ENCODE results near the gene CAMTA1.
"Not testable (repeated sequence)": the region's sequence is repeated elsewhere in the genome, so short reads cannot be mapped to it uniquely, and the experiment has no call there.

Gene CAMTA1

DNA sequence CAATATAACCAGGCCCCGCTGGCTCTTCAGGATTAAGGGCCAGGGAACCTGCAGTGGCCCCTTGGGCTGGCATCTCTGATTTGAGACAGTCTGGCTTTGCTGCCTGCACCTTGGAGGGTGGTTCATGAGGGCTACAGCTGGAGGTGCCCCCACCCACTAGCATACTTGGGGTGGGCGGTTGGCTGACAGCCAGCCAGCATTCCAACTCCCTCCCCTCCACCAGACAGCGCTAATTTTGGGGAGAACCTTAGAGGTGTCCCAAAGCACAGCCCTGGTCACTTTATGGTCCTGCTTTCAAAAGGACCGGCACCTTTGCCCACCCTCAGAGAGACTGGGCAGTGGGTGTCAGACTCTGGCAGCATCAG lies 805.2 kb downstream of the CAMTA1 start:
- DNase-seq (ENCODE audit: low read depth): no peak

DNA sequence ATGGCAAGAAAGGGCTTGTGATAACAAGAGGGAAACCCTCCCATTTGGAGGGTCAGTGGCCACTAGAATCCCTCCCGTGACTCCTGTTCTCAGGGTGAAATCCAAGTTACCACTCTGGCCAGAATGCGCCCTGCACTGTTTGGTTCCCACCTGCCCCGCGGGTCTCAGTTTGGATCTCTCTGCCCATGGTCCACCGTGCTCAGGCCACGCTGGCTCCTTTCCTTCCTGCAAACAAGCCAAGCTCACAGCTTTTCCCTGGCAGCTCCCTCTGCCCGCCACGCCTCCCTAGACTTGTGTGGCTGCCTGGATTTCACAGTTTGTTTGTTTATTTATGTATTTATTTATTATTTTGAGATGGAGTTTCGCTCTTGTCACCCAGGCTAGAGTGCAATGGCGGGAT lies 806.3 kb downstream of the CAMTA1 start:
- DNase-seq (ENCODE audit: low read depth): no peak

DNA sequence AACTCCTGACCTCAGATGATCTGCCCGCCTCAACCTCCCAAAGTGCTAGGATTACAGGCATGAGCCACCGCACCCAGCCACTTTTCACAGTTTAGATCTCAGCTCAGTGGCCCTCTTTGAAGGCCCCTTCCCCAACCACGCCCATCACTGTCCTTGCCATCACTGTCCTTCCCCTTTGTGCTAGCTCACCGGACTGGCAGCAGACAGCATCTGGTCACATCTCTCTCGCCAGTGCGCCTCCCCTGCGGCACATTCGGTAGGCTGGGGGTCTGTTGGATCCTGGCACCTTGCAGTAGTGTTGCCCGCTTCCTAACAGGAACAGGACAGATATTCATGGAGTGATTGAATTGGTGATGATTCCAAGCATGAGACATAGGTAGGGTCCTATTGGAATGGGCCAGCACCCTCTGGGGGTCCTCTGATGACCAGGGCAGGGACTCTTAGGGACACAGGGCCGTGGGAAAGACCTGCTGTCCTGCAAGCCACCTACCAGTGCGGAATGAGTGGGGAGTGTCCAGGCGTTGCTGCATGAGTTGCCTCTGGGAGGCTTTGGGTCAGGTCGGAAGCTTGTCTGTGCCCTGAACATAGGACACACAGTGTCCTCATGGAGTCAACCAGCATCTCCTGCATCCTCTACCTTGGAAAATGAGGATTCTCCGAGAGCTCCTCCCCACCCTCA lies 807.0 kb downstream of the CAMTA1 start:
- DNase-seq (ENCODE audit: low read depth): no peak

DNA sequence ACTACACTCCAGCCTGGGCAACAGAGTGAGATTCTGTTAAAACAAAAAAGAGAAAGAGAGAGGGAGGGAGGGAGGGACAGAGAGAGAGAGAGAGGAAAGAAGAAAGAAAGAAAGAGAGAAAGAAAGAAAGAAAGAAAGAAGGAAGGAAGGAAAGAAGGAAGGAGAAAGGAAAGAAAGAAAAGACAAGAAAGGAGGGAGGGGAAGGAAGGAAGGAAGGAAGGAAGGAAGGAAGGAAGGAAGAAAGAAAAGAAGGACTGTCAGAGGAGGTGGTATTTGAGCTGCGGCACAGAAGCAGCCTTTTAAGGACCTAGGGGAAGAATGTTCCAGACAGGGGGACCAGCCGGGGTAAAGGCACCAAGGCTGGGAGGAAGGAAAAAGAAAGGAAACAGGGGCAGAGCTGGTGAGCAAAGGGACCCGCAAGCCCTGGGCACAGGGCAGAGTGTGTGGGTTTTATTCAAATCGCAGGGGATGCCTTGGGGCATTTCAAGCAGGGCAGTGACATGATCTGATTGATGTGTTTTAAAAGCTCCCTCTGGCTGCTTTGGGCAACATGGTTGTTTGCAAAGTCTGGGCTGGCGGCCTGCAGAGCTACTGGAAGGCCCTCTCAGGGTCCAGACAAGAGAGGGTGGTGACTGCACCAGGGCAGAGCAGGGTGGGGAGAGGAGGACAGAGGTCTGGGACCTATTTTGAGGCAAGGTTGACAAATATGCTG lies 808.9 kb downstream of the CAMTA1 start:
- no peak for DNase-seq (ENCODE audit: low read depth)

DNA sequence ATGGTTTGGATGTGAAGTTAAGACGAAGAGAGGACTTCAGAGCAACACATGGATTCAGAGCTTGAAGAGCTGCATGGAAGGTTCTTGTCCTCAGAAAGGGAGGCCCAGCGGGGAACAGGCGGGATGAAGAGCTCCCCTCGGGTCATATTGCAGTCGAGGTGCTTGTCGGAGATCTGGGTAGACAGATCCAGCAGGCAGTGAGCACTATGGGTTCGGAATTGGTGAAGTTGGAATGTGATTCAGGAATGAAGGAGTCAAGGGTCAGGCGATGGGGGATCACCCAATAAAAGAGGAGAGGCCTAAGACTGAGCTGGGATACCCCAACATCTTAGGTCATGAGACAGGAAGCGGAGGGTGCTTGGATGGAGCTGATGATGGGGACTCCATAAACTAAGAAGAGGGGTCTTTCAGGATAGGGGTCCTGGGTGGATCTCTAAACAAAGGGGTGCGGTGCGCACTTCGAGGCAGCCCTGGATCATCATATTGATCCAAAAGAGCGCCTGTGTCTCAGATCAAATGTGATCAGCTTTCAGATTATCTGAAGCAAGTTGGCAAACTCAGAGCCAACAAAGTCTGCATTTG lies 809.6 kb downstream of the CAMTA1 start:
- no peak for DNase-seq (ENCODE audit: low read depth)

DNA sequence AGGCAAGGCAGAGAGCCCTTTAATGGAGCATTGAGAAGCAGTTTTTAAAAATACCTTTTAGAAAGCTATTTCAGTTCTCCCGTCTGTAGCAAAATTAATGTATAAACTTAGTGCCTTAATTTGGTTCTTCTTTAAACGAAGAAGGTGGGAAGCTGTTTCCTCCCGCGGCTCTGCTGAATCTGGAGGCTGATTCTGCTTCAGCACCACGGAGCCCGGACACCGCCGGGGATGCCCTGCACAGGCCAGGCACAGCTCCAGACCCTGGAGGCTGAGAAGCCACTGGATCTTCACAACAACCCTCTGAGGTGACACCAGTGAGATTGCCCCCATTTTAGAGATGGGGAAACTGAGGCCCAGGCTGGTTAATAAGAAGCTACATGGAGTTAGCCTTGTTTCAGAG lies 810.1 kb downstream of the CAMTA1 start:
- DNase-seq (ENCODE audit: low read depth): no peak

DNA sequence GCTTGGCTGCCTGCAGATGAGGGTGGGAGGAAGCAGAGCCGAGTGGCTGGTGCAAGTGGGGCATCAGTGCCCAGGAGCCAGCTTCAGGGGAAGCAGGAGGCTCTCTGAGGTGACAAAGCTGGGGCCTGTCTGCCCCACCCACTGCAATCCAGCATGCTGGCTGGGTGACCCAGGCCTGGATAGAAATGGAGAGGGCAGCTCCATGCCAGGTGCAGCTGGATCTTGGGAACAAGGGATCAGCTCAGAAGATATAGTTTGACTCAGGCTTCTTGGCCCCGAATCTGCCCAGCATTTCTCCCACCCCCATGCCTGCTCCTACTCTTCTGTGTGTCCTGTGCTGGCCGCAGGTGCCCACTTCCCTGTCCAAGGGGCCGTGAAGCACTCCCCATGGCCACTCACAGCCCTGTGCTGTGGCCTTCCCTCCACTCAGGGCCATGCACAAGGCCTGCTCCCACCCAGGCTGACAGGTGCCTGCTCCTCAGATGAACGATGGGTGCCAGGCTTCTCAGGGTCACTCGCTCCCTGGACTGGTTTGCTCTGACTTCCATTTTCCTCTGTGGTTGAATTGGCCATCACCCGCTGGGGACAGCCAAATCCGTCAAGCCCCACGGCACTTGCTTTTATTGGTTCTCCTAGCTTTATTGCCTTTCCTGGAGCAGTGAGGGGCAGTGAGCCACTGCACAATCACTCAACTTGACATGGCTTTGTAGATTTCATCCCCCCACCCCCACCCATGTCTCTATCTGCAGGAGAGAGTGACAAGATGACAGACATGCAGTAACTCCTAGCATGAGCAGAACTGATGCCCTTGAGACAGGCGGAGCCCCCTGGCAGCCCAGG lies 811.1 kb downstream of the CAMTA1 start:
- no peak for DNase-seq (ENCODE audit: low read depth)

DNA sequence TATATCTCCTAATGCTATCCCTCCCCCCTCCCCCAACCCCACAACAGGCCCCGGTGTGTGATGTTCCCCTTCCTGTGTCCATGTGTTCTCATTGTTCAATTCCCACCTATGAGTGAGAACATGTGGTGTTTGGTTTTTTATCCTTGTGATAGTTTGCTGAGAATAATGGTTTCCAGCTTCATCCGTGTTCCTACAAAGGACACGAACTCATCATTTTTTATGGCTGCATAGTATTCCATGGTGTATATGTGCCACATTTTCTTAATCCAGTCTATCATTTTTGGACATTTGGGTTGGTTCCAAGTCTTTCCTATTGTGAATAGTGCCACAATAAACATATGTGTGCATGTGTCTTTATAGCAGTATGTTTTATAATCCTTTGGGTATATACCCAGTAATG lies 812.8 kb downstream of the CAMTA1 start:
- DNase-seq (ENCODE audit: low read depth): not testable (repeated sequence)

DNA sequence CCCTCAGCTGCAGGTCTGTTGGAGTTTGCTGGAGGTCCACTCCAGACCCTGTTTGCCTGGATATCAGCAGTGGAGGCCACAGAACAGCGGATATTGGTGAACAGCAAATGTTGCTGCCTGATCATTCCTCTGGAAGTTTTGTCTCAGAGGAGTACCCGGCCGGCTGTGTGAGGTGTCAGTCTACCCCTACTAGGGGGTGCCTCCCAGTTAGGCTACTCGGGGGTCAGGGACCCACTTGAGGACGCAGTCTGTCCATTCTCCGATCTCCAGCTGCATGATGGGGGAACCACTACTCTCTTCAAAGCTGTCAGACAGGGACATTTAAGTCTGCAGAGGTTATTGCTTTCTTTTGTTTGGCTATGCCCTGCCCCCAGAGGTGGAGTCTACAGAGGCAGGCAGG lies 819.7 kb downstream of the CAMTA1 start:
- not testable (repeated sequence) for DNase-seq (ENCODE audit: low read depth)

DNA sequence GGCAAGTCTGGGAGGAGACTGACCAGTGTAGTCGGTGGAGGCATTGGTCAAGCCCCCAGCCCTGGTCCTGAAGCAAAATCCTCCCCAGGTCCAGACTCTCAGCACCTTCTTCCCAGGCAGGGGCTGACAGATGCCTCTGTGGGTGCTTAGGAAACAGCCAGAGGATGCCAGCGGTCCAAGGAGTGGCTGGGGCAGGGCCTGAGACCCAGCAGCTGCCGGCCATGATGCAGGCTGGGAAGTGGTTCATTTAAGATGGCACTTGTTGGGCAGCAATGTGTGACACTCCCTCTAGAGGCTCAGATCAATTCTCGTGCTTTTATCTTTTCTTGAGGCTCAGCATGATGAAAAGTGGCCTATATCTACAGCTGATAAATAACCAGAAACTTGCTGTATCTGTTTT lies 820.8 kb downstream of the CAMTA1 start:
- DNase-seq (ENCODE audit: low read depth): no peak

DNA sequence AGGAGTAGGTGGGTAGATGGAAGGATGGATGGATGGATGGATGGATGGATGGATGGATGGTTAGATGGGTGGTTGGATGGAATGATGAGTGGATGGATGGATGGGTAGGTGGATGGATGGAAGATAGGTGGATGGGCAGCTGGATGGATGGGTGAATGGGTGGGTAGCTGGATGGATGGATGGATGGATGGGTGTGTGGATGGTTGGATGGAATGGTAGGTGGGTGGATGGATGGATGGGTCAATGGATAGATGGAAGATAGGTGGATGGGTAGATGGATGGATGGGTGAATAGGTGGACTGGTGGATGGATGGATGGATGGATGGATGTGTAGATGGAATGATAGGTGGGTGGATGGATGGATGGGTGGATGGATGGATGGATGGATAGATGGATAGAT lies 821.8 kb downstream of the CAMTA1 start:
- no peak for DNase-seq (ENCODE audit: low read depth)

DNA sequence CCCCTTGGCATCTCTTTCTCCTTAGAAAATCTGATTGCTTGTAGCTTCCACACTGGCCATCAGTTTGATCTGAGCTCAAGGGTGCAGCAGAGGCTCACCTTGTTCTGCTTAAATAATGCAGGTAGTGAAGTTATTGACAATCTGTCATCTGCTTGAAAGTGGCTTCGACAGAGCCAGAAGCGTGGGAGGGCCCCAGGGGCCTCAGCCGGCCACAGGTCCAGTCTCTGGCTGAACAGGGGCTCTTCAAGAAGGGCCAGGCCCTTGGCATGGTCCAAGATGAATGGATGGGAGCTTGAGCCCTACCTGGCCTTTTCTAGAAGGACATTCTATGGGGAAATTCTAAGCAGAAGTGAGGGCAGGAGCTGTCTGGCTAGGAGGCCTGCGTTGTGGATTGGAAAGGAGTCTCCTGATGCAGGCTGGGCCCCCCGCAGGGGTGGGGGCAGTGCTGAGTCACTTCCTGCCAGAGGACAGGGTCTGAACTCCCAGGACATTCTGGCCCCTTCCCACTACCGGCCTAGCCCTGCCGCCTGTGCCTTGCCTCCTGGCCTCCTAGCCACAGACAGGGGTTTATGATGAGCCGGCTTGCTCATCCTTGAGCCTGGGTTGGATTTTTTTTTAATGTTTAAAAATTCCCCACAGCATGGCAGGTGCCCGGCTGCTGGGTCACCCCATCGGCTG lies 823.5 kb downstream of the CAMTA1 start:
- no peak for DNase-seq (ENCODE audit: low read depth)

DNA sequence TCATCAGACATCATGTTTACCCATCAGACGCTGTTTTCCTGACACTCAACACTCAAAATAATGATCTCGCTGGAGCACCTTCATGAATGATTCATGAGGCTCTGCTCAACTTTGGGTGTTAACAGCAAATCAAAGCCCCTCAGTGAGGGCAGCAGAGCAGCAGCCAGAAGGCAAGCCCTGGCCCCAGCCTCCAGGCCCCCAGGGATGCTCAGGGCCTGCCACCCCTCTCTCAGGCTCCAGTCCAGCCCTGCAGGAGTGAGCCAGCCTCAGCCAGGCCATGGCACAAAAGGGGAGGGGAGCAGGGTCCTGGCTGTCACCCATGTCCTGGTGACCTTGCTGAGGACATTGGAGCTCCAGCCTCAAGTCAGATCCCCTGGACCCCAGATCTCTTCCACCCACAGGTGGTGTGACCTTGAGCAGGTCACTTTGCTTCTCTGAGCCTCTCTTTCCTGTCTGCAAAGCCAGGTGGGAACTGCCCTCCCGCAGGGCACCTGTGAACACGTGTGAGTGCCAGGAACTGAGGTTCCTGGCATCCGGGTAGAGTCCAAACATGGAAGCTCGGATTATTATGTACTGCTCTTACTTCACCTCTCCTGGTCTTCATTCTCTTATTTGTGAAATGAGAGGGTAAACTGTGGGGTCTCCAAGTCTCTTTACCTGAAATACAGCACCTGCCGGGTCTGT lies 824.2 kb downstream of the CAMTA1 start:
- no peak for DNase-seq (ENCODE audit: low read depth)

DNA sequence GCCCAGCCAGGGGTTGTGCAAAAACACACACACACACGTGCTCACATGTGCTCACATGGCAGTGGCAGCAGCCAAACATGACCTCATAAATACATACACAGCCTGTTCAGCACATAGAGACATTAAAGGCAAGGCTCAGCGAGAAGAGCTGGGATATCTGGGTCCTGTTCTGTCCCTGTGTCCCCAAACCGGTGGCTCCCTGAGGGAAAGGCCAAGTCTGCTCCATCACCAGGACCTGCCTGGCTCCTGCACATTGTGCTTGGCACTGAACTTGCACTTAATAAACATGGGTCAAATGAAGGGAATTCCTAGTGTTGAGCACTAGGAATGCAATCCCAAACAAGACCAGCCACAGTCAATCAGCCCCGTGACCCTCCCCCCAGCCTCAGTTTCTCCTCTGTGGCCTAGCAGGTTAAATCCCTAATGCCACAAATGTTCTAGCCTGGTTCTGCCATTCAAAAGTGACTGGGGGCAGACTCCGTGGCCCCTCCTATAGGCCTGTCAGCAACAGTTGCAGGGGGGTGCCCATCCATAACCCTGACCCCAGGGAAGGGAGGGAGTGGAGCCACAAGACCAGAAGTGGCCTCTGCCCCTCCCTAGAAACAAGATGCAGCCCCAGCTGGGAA lies 825.0 kb downstream of the CAMTA1 start:
- no peak for DNase-seq (ENCODE audit: low read depth)

DNA sequence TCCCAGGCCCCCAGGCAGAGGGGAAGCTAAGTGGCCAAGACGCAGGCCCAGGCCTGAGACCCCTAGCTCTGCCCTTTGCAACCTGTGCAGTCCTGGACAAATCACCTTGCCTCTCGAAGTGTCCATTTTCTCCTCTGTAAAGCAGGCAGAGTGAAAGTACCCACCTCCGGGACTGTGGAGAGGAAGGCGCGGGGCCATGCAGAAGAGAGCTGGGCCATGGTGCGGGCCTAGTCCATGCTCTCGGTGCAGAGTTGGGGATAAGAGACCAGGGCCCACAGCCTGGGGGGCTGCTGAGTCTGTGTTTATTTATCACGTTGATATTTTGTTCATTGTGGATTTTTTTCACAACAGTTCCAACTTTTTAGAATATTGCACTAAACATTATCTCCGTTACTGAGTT lies 825.7 kb downstream of the CAMTA1 start:
- DNase-seq (ENCODE audit: low read depth): no peak

DNA sequence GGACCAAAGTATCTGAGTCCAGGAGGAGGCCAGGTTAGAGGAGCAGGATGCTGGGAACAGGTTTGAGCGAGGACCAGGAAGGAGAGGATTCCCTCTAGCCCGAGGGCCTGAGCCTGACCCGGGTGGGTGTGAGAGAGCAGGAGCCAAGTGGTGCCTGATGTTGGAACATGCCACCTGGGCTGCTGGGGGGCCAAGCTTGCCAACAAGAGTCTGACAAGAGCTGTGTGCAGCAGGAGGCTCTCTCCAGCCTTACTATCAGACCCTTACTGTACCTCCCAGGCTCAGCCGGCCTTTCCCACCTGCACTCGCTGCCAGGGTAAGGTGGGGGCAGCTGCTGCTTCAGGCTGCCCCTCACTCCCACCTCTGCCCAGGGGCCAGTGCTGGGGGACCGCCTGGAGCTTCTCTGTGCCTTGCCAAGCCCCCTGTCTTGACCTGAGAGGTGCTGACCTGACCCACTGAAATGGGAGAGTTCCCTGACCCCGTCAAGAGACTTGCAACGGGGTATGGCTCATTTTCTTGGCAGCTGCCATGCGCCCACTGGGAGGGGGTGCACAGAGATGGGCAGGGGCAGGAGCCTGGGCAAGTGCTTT lies 826.3 kb downstream of the CAMTA1 start:
- no peak for DNase-seq (ENCODE audit: low read depth)

DNA sequence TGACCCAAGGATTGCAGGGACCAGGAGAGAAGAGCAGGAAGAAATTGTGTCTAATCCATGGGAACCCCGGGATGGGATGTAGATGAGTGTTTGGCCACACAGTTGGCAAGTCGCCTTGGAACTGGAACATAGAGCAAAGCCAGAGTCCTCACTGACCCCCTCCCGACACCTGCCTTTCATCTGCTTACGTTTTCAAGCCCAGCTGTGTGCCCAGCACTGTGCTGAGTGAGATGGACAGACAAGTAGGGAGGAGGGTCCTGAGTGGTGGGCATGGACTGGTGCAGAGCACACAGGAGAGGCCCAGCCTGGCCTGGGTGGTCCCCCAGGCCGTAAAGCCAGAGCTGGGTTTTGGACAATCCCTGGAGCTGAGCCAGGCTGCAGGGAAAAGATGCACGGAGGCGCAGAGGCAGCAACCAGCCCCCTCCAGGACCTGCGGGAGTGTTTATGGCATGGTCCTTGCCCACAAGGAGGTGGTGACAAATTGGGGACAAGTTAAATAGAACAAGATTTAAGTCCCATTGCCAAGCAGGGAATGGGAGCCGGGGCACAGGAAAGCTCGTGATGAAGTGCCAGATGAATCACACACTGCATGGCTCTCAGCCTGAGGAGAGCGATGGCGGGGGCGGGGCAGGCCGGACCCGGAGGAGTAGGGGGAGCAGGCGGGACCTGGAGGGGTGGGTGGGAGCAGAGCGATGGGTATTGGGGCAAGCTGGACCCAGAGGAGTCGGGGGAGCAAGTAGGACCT lies 828.0 kb downstream of the CAMTA1 start:
- no peak for DNase-seq (ENCODE audit: low read depth)

DNA sequence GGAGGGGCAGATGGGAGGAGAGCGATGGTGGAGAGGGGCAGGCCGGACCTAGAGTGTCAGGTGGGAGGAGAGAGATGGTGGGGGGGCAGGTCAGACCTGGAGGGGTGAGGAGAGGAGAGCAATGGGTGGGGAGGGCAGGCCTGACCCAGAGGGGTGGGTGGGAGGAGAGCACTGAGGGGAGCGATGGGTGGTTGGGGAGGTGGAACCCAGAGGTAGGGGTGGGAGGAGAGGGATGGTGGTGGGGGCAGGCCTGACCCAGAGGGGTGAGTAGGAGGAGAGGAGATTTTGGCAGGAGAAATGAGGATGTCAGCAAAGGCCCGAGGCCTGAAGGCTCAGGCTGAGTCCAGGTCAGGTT lies 828.6 kb downstream of the CAMTA1 start:
- DNase-seq (ENCODE audit: low read depth): no peak

DNA sequence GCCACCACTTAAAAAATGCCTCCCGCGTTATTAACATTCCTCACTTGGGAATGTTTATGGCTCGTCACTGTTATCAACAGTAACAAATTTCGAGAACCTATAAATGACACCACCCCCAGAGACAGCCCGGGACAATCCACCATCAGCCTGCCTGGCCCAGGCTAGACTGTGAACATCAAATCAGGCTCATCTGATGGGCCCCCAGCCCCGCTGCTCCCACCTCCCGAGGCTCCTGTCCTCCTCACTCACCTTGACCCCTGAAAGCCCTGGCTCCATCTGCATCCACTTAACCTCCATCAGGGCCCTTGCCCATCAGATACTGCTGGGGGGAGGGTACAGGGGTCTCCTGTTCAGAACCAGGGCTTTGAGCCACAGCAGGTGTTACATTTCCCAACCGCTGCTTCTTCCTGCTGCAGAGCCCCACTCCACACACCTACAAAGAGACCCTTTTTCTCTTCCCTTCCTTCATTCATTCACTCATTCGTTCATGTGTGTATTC lies 829.4 kb downstream of the CAMTA1 start:
- no peak for DNase-seq (ENCODE audit: low read depth)

DNA sequence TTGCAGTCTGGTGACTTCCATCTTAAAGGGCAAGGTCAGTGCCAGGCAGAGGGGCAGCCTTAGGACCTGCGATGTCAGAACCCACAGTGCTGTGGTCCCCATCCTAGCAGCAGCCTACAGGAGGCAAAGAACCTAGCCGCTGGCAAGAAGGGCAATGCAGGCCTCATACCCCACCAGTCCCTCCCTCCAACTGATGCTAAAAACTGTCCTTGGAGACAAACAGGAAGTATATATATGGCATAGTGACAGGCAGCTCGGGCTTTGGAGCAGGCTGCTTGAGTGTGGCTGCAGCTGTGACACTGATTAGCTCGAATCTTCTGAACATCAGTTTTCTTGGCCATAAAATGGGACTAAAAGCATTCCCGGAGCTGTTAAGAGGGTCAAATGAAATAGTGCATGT lies 829.9 kb downstream of the CAMTA1 start:
- DNase-seq (ENCODE audit: low read depth): no peak
